DND-41 (cell line): ENCODE measurements around the gene CFAP77.

Experiments
- CTCF ChIP-seq: IDR thresholded peaks from 2 replicates; pipeline ENCODE4 v1.5.1; 2012; ENCODE audit warnings: borderline replicate concordance, low read length, moderate library complexity, mild to moderate bottlenecking; ENCODE audit not compliant: poor library complexity, severe bottlenecking; ENCODE audit errors: extremely low read depth
- EZH2 ChIP-seq: IDR thresholded peaks from 3 replicates; pipeline ENCODE4 v1.6.1; 2012; ENCODE audit warnings: borderline replicate concordance, low read depth, mild to moderate bottlenecking, moderate library complexity, low read length, inconsistent platforms; ENCODE audit not compliant: severe bottlenecking

GRCh38 chr9:132584601-132585560 lies 174.9 kb downstream of the CFAP77 start:
- no peak for TF ChIP-seq EZH2
- no peak for TF ChIP-seq CTCF
